Stimulated activated CD8-positive, alpha-beta memory T cell treated with anti-CD3 and anti-CD28 coated beads, Interleukin-7, amount 100 ng/mL, for 4 hours (primary cell): Measurements from ENCODE around the gene MAN1C1.

Experiments
- DNase-seq, 2 donors: peaks; one replicate each; pipeline ENCODE4 v3.0.0-alpha.2; 2020; ENCODE audit warnings: low read depth in 2 of 2

MAN1C1 gene

DNA sequence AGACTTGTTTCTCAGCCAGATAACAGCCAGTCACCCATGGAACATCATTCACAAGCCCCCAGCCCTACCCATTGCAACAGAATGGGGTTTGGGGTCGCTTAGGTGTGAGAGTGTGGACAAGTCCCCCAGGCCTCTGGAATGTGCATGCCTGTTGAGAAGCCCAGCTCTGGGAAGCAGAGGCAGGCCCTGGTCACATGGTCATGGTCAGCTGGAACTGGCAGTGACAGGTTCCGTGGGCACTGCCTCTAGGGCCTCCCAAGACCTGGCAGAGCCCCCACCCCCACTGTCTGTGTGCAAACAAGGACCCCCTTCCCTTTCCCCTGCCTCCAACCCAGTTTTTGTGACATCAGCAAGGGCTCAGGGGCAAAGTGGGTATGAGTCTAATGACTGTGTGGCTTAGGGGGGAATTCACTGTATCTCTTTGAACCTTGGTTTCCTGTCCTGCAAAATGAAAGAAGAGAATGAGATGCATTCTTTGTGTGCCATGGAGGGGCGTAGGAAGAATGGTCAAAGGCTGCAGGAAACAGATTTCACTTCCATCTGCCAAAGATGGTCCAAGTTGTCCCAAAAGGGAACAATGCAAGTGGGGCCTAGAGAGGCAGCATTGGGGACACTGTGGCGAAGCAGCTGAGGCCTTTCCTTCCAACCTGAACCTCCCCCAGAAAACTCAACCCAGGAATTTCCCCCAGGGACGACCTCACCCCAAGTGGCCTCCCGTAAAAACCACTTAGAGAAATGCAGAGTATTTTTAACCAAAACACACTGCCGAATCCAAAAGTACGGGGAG is 148.7 kb downstream of the MAN1C1 start:
- no peak for DNase-seq

DNA sequence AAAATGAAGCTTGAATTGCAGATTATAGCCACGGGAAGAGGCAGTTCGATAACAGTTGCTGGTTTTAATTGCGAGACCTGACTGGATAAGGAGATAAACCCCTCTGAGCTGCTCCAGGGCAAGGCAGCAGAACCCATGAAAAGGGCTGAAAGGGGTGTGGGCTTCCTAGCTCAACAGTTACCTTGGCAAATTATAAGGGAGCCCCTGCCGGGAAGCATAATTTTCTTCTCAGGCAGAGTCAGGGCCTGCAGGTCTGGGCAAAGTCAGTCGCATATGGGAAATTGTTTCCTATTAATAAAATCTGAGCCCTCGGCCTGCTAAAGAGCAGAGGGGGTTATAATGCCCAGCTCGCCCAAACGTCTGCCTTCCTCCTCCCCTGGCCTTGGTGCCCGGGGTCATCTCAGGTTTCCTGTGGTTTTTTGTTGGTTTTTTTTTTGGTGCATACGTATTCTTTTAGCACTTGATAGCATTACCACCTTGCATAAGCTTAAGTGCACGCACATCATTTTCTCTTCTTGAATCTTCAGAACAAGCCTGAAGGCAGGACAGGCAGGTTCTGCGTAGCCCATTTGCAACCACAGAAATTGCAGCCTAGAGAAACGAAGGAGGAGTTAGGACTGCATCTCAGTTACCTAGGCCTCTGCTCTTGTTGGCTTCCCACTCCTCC is 149.5 kb downstream of the MAN1C1 start:
- DNase-seq = no peak

DNA sequence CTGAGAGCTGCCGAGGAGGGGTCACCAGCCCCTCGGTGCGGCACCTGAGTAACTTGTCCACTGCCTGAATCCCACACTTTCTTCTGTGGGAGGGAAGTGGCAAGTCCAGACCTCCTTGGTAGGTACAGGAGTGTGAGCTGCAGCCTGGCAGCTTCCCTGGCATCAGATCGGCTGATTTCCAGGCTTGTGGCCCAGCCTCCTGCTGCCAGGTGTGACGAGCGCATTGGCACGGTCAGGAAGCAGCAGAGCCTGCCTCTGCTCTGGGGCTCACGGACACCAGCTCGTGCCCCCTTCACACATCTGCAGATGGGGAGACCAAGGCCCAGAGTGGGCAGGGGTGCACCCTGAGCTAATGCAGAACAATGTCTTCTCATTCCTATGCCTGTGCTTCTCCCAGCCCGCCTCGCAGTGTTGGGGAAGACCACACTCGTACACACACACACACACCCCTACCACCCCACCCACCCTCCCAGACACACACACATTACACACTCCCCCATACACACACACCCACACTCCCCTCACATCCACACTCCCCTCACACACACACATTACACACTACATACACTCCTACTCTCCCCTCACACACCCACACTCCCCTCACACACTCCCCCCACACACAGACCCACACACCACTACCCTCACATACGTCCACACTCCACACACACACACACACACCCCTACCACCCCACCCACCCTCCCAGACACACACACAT is 150.3 kb downstream of the MAN1C1 start:
- no peak for DNase-seq

DNA sequence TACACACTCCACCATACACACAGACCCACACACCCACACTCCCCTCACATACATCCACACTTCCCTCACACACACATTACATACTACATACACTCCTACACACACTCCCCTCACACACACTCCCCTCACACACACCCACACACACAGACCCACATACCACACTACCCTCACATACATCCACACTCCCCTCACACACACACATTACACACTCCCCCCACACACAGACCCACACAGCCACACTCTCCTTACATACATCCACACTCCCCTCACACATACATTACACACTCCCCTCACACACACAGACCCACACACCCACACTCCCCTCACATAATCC is 150.8 kb downstream of the MAN1C1 start:
- DNase-seq = no peak

DNA sequence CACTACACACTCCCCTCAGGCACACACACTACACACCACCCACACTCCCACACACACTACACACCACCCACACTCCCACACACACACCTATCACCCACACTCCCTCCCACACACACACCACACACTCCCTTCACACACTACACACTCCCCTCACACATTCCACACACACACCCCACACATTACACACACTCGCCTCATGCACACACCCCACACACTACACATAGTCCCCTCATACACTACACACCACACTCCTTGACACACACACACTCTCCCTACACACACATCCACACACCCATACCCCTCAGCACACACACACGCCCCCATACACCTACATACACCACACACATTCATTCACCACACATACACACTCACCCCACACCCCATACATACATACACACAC is 152.4 kb downstream of the MAN1C1 start:
- no peak for DNase-seq

DNA sequence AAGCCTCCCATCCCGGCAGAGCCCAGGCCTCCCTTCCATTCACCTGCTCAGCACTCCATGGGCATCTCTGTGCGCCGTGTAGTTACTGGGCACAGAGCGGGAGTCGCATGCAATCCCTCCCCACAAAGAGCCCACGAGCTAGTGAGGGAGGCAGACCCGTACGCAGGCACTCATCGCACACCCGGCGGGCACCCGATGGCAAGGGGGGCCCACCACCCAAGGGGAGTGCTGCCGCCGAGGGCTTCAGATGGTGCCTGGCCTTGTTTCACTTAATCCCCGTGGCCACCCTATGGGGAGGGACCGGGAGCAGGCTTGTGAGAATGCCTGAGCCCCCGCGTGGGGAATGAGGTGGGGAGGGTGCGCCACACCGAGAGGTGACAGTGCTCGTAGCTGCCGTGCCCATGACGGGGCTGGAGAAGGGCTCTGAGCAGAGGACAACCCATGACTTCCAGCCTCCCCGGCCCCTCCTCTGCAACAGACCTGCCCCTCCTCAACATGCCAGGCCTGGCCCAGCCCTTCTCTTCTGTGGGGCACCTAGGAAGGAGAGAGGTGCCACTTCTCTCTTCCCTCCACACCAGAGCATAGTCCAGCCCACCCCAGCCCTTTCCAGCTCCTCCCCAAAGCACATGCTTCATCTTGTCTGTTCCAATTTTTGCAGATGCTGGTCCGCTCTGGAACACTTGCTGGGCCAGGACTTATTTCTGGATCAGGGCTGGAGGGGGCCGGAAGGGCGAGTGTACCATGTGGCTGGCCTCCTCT is 153.2 kb downstream of the MAN1C1 start:
- no peak for DNase-seq

- peak in 1 of 2 donors; percentile 7 for DNase-seq
Measured at GRCh38 chr1:25770541-25771220, 154.1 kb downstream of the MAN1C1 start.

GRCh38 chr1:25771221-25772114 is 154.9 kb downstream of the MAN1C1 start:
- DNase-seq = no peak

DNA sequence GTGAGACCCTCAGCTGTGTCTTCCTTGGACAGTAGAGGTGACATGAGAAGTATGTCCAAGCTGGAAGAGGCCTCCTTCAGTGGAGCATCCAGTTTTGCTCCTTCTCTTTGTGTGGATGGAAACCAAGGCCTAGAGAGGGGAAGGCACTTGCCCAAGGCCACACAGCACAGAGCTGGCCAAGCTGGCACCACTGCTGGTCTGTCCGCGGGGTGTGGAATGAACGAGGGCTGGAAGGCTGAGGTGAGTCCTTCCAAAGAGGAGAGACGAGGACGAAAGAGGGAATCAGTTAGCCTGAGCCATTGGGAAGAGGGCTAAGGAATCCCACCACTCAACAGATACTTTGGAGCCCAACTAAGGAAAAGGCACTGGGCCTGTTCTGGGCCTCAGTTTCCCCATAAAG is 155.6 kb downstream of the MAN1C1 start:
- DNase-seq = no peak

- DNase-seq = no peak
Measured at GRCh38 chr1:25772692-25773245, 156.2 kb downstream of the MAN1C1 start.

DNA sequence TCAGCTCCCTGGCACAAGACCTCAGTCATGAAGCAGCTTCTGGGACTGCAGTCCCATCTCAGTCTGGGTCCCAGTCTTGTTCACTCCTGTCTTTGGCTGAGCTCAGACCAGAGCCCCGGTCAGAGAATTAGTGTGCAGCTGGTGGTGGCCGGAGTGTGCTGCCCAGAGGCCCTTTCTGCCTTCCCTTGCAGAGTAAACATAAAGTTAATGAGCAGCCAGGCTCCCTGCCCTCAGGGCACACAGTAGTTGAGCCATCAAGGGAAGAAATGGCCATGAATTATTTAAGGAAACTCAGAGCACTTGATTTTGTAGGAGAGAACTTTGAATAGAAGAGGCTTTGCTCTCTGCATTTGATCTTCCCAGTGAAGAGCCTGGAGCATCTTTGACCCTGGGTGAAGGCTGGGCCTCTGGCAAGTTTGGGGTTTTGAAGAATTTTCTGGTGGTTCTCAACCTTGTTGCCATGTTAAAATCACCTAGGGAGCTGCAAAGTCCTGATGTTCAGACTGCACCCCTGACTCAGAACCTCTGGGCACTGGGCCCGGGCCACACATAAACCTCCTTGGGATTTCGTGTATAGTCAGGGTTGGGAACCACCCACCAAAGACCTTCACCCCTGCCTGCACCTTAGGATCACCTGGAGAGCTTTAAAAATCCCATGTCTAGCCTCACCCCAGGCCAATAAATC is 157.0 kb downstream of the MAN1C1 start:
- DNase-seq = no peak

DNA sequence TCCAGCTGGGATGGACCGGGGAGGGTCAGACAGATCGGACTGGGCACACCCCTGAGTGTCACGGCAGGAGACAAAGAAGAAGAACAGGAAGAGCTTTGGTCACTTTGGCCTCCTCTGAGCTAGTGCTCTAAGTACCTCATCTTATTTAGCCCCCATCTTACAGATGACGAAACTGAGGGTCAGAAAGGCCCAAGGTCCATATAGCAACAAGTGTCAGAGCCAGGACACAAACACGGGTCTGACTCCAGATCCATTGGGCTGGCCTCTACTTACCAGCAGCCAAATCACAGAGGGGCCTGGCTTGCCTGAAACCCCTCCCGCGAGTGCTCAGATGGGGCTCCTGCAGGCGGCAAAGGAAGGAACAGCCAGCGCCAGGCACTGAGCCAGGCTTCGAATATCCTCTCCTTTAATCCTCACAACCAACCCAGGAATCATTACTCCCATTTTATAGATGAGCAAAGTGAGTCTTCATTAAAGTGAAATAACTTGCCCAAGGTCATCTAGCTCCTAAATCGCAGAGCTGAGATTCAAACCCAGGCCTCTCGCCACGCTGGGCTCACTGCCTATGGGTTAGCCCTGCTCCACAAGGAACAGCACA is 157.7 kb downstream of the MAN1C1 start:
- DNase-seq = no peak

DNA sequence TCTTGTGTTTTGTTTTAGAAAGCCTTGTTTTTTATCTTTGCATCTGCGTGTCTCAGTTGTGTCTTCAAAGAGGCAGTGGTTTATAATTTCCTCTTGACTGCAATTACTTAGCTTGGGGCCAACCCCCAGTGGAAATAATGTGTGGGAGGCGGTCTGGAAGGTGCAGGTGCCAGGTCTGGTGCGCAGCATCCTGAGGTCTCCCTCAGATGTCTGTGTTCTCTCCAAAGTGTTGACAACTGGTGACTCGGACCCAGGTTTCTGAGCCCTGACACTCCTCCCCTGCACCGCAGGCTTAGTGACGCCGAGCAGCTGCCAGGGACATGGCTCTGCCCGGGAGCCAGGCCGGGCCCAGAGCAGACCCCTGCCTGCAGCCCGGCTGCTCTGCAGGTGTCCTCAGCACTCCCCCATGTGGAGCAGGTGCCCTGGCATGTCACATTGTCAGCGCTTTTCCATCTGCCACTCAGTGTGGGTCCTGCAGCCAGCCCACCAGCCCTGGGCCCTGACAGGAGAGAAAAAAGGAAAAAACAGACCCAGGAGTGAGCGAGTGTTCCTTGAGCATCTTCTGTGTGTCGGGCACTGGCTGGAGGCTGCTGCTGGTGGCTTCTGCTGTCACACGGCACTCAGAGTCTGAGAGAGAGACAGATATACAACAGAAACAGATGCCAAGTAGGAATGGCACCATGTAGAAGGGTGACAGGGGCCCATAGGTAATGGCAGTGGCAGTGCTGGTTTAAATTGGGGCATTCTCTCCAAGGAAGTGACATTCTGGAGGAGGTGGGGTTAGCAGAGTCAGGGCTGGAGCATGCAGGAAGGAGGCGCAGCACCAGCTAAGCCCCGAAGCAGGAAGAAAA is 158.6 kb downstream of the MAN1C1 start:
- DNase-seq = peak; percentile 82 to 87

DNA sequence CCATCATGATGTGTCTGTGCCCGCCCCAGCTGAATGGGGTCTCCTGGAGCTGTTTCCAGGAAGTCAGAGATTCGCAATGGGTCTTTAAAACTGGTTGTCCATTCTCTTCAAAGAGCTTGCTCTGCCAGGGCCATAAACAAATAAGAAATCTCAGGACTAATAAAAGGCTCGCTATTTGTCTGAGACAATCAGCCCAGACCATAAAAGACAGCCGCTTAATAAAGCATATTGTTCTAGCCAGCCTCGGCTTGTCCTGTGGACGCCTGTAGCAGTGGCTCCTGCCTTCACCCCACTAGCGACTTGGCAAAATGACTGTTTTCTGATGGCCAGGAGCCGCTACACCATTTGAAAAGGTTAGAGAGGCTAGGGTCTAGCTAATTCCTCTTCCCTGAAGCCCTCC is 162.8 kb downstream of the MAN1C1 start:
- DNase-seq = no peak

GRCh38 chr1:25779894-25780293 is 163.3 kb downstream of the MAN1C1 start:
- no peak for DNase-seq

- no peak for DNase-seq
Measured at GRCh38 chr1:25780318-25781129, 163.9 kb downstream of the MAN1C1 start.

GRCh38 chr1:25781130-25781433 is 164.5 kb downstream of the MAN1C1 start:
- no peak for DNase-seq
